ENCODE measurements around the gene RANBP3. TPM values are rescaled to one million over a fixed set of nuclear protein-coding genes. Genes with fewer than 3 reads are reported as not detected.

The RANBP3 gene
- total RNA-seq, 2 experiments from 2014 or later = 74.3 to 90.2 TPM

GRCh38 chr19:5992756-5993155 lies 14.8 kb upstream of the RANBP3 start:
- no peak for TF ChIP-seq CTCF (conservative IDR thresholded peaks at IDR 0.05; ENCODE audit: low read length)
- TF ChIP-seq EZH2phosphoT487 (IDR thresholded peaks at IDR 0.05; ENCODE audit: borderline replicate concordance, low read depth, low read length) = no peak
- Histone ChIP-seq H4K20me1 (ENCODE audit: insufficient read depth, low read length) (no peaks in the 10 kb centered on the region), H3K79me2 (ENCODE audit: insufficient read depth, low read depth, low read length) (no peaks in the 10 kb centered on the region), H3K36me3 (ENCODE audit: insufficient read depth, low read length) (no peaks in the 10 kb centered on the region), H3K4me3 (ENCODE audit: low read depth, low read length, poor library complexity, severe bottlenecking) (no peak overlapping the region), H2AFZ (ENCODE audit: low read length) (no peak overlapping the region), H3K27ac (ENCODE audit: low read depth, low read length, poor library complexity, severe bottlenecking) (no peak overlapping the region), H3K4me2 (ENCODE audit: low read length) (no peak overlapping the region), H3K4me1 (ENCODE audit: insufficient read depth, low read length, poor library complexity, severe bottlenecking) (peaks cover under 1% of the 10 kb centered on the region), H3K9me3 (ENCODE audit: low read length) (no peaks in the 10 kb centered on the region), H3K9me2 (ENCODE audit: insufficient read depth, low read length) (no peaks in the 10 kb centered on the region)
- no peak for DNase-seq (ENCODE audit: low spot score)
- no TSS peak for BruUV-seq (replicated peaks)
- intact Hi-C loops (cut with micrococcal nuclease; ENCODE audit: unreplicated experiment) = no loop called here
- ChIA-PET POLR2A (interaction anchor here (0.6 kb wide), 1 partner anchor 182 kb away, joined by 3 read pairs; no protein-coding TSS in a partner anchor), CTCF (ENCODE audit: unreplicated experiment) (no interaction called here)

GRCh38 chr19:5991244-5991838 lies 13.4 kb upstream of the RANBP3 start:
- no peak overlapping the region for H3K4me2 ChIP-seq (ENCODE audit: low read length)
- H3K4me1 ChIP-seq (ENCODE audit: insufficient read depth, low read length, poor library complexity, severe bottlenecking) = peaks cover 5% of the 10 kb centered on the region
- no peak overlapping the region for H3K4me3 ChIP-seq (ENCODE audit: low read depth, low read length, poor library complexity, severe bottlenecking)
- DNase-seq (ENCODE audit: low spot score) = no peak
- H2AFZ ChIP-seq (ENCODE audit: low read length) = no peak overlapping the region
- H3K9me2 ChIP-seq (ENCODE audit: insufficient read depth, low read length) = no peaks in the 10 kb centered on the region
- H3K79me2 ChIP-seq (ENCODE audit: insufficient read depth, low read depth, low read length) = no peaks in the 10 kb centered on the region
- no TSS peak for BruUV-seq (replicated peaks)
- no peaks in the 10 kb centered on the region for H4K20me1 ChIP-seq (ENCODE audit: insufficient read depth, low read length)
- H3K9me3 ChIP-seq (ENCODE audit: low read length) = no peaks in the 10 kb centered on the region
- CTCF ChIA-PET (ENCODE audit: unreplicated experiment) = no interaction called here
- no peak overlapping the region for H3K27ac ChIP-seq (ENCODE audit: low read depth, low read length, poor library complexity, severe bottlenecking)
- intact Hi-C loops (cut with micrococcal nuclease; ENCODE audit: unreplicated experiment) = no loop called here
- TF ChIP-seq EZH2phosphoT487 (IDR thresholded peaks at IDR 0.05; ENCODE audit: borderline replicate concordance, low read depth, low read length) (no peak), CTCF (conservative IDR thresholded peaks at IDR 0.05; ENCODE audit: low read length) (no peak)
- no peaks in the 10 kb centered on the region for H3K36me3 ChIP-seq (ENCODE audit: insufficient read depth, low read length)
- POLR2A ChIA-PET = no interaction called here

DNA sequence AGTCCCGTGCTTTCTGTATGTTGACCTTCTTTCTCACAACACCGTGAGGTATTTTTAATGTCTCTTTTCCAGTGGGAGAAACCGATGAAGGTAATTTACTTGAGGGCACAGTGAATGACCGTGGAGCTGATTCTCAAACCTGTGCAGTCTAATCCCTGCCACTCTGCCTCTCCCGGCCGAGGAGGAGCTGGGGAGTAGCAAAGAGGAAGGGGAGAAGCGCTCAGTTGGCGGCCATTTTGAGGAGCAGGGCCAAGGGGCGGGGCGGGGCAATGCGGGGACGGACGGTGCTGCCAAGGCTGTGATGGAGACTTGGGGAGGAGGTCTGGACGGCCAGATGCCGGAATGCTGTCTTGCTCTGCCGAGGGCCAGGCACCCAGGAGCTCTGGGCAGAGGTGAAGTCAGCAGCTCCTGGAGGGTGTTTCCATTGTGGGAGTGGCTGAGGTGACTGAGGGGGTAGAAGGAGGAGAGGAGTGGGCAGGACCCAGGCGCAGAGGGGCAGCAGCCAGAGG lies 12.4 kb upstream of the RANBP3 start:
- POLR2A ChIA-PET = no interaction called here
- CTCF ChIA-PET (ENCODE audit: unreplicated experiment) = interaction anchor here (0.6 kb wide), 1 partner anchor 877 kb away, joined by 3 read pairs; no protein-coding TSS in a partner anchor
- no peaks in the 10 kb centered on the region for H3K79me2 ChIP-seq (ENCODE audit: insufficient read depth, low read depth, low read length)

More for the DNA sequence above, 12.4 kb upstream of the RANBP3 start:
- Histone ChIP-seq H3K27ac (ENCODE audit: low read depth, low read length, poor library complexity, severe bottlenecking) (no peak overlapping the region), H3K36me3 (ENCODE audit: insufficient read depth, low read length) (no peaks in the 10 kb centered on the region), H3K4me1 (ENCODE audit: insufficient read depth, low read length, poor library complexity, severe bottlenecking) (peaks cover 5% of the 10 kb centered on the region), H4K20me1 (ENCODE audit: insufficient read depth, low read length) (no peaks in the 10 kb centered on the region), H3K4me3 (ENCODE audit: low read depth, low read length, poor library complexity, severe bottlenecking) (no peak overlapping the region), H3K9me3 (ENCODE audit: low read length) (no peaks in the 10 kb centered on the region), H3K9me2 (ENCODE audit: insufficient read depth, low read length) (no peaks in the 10 kb centered on the region), H3K4me2 (ENCODE audit: low read length) (peak overlapping the region; percentile 30; the same call in 1 of the 2 replicates), H2AFZ (ENCODE audit: low read length) (0 out of 2 replicates have a peak overlapping the region, but pooled peaks have one; percentile 48)
- TF ChIP-seq EZH2phosphoT487 (IDR thresholded peaks at IDR 0.05; ENCODE audit: borderline replicate concordance, low read depth, low read length) (no peak), CTCF (conservative IDR thresholded peaks at IDR 0.05; ENCODE audit: low read length) (no peak)
- no TSS peak for BruUV-seq (replicated peaks)
- DNase-seq (ENCODE audit: low spot score) = no peak
- intact Hi-C loops (cut with micrococcal nuclease; ENCODE audit: unreplicated experiment) = no loop called here
